Caco-2 (cell line): ENCODE measurements around the gene SLC16A8. TPM values are rescaled to one million over a fixed set of nuclear protein-coding genes. Genes with fewer than 3 reads are reported as not detected.

Experiments used
- BruUV-seq: library from RNA; stranded (reverse); fragments of 400-500 nt; replicated peaks from 2 replicates; lab custom pipeline; 2021; lab: Mats Ljungman, UMichigan
- CTCF ChIA-PET: fragments of 300-600 bp; sonication (Branson Sonifier 250); formaldehyde crosslinking; loops from one replicate; lab custom pipeline; 2022; ENCODE audit warnings: antibody characterized with exemption; lab: Charles Lee
- POLR2A ChIA-PET: fragments of 300-600 bp; sonication (Branson Sonifier 250); formaldehyde crosslinking; loops from one replicate; lab custom pipeline; 2022; ENCODE audit warnings: antibody characterized with exemption; lab: Charles Lee
- DNase-seq, 2 experiments: peaks; one replicate each; pipeline versions ENCODE4 v3.0.0 to v3.0.0-alpha.2; 2020 to 2022
- H3K27me3 ChIP-seq: replicated peaks from 2 replicates; pipeline ENCODE4 v1.6.0; 2011; ENCODE audit warnings: low read length; ENCODE audit not compliant: control insufficient read depth, insufficient read depth
- H3K36me3 ChIP-seq: 2 replicates; pipeline ENCODE4 v1.5.1; 2011; ENCODE audit warnings: low read length; ENCODE audit not compliant: control insufficient read depth, insufficient read depth
- H3K4me1 ChIP-seq: fragments of 250-450 bp; sonication (Bioruptor Pico); 2 replicates; pipeline ENCODE4 v1.5.1; 2020; ENCODE audit warnings: mild to moderate bottlenecking
- H3K4me3 ChIP-seq: 2 replicates; pipeline ENCODE4 v1.5.1; 2011; ENCODE audit warnings: low read depth, mild to moderate bottlenecking, control low read depth, low read length
- H3K9me3 ChIP-seq: fragments of 250-450 bp; sonication (Bioruptor Pico); 2 replicates; pipeline ENCODE4 v1.5.1; 2020; ENCODE audit warnings: mild to moderate bottlenecking, moderate library complexity
- H3K27ac Mint-ChIP-seq: one replicate; pipeline ENCODE4 v1.8.0; 2022; ENCODE audit warnings: mixed read lengths; ENCODE audit not compliant: unreplicated experiment
- H3K27me3 Mint-ChIP-seq: one replicate; pipeline ENCODE4 v1.8.0; 2022; ENCODE audit warnings: mixed read lengths; ENCODE audit not compliant: insufficient read depth, unreplicated experiment
- H3K36me3 Mint-ChIP-seq: one replicate; pipeline ENCODE4 v1.8.0; 2022; ENCODE audit warnings: mild to moderate bottlenecking, mixed read lengths; ENCODE audit not compliant: insufficient read depth, unreplicated experiment
- H3K4me1 Mint-ChIP-seq: one replicate; pipeline ENCODE4 v1.8.0; 2022; ENCODE audit warnings: low read depth, mixed read lengths; ENCODE audit not compliant: unreplicated experiment
- H3K4me3 Mint-ChIP-seq: one replicate; pipeline ENCODE4 v1.8.0; 2022; ENCODE audit warnings: mild to moderate bottlenecking, moderate library complexity, mixed read lengths; ENCODE audit not compliant: unreplicated experiment
- H3K9me3 Mint-ChIP-seq: one replicate; pipeline ENCODE4 v1.8.0; 2022; ENCODE audit warnings: mixed read lengths; ENCODE audit not compliant: unreplicated experiment
- CTCF ChIP-seq, 2 experiments: fragments of 200-600 bp in 1 of 2; IDR thresholded peaks; 1 replicate in 1 of 2; 2 replicates in 1 of 2; pipeline versions ENCODE4 v1.5.1 to v1.8.0; 2011 to 2022; ENCODE audit warnings: antibody characterized with exemption in 1 of 2, control low read depth in 1 of 2, inconsistent platforms in 1 of 2, low read depth in 1 of 2, low read length in 1 of 2, mild to moderate bottlenecking in 1 of 2, moderate library complexity in 1 of 2; ENCODE audit not compliant: insufficient read depth in 1 of 2, severe bottlenecking in 1 of 2, unreplicated experiment in 1 of 2
- intact Hi-C: fragments of 100-400 bp; cut with micrococcal nuclease; formaldehyde crosslinking; loops from one replicate; pipeline ENCODE4 v1.10.0; 2022; ENCODE audit not compliant: unreplicated experiment
- total RNA-seq: library from RNA; stranded (reverse); gene quantifications from 2 replicates; pipeline ENCODE4 v1.2.3, GENCODE V29; 2022

SLC16A8 gene
- total RNA-seq, 1 experiment from 2014 or later = not detected

- no peaks in the 10 kb centered on the region for H3K9me3 Mint-ChIP-seq
- ChIA-PET POLR2A (no interaction called here), CTCF (no interaction called here)
- H3K27me3 Mint-ChIP-seq = no peaks in the 10 kb centered on the region
- peaks cover 16% of the 10 kb centered on the region for H3K36me3 Mint-ChIP-seq
- no peak for DNase-seq
- H3K4me1 Mint-ChIP-seq = peaks cover 6% of the 10 kb centered on the region
- Histone ChIP-seq H3K4me1 (peaks cover 3% of the 10 kb centered on the region; the same call in 1 of the 2 replicates), H3K36me3 (peaks cover 1% of the 10 kb centered on the region), H3K27me3 (no peaks in the 10 kb centered on the region), H3K4me3 (no peak overlapping the region), H3K9me3 (no peaks in the 10 kb centered on the region)
- BruUV-seq = no TSS peak
- H3K27ac Mint-ChIP-seq = no peak overlapping the region
- no peak for TF ChIP-seq CTCF (IDR thresholded peaks at IDR 0.05; ENCODE audit: insufficient read depth in 1 of 2, low read depth in 1 of 2, low read length in 1 of 2, severe bottlenecking in 1 of 2, unreplicated experiment in 1 of 2)
- H3K4me3 Mint-ChIP-seq = no peak overlapping the region
- intact Hi-C loops = no loop called here
Observed at GRCh38 chr22:38087855-38088254, 3.9 kb upstream of the SLC16A8 start.

- no peak for TF ChIP-seq CTCF (IDR thresholded peaks at IDR 0.05; ENCODE audit: insufficient read depth in 1 of 2, low read depth in 1 of 2, low read length in 1 of 2, severe bottlenecking in 1 of 2, unreplicated experiment in 1 of 2)
- intact Hi-C loops = no loop called here
- Histone ChIP-seq H3K4me1 (peaks cover 3% of the 10 kb centered on the region; the same call in 1 of the 2 replicates), H3K36me3 (peaks cover 1% of the 10 kb centered on the region), H3K4me3 (no peak overlapping the region), H3K27me3 (no peaks in the 10 kb centered on the region), H3K9me3 (no peaks in the 10 kb centered on the region)
- H3K36me3 Mint-ChIP-seq = peaks cover 16% of the 10 kb centered on the region
- peaks cover 6% of the 10 kb centered on the region for H3K4me1 Mint-ChIP-seq
- H3K27me3 Mint-ChIP-seq = no peaks in the 10 kb centered on the region
- BruUV-seq = no TSS peak
- no peak overlapping the region for H3K27ac Mint-ChIP-seq
- POLR2A ChIA-PET = no interaction called here
- no peak overlapping the region for H3K4me3 Mint-ChIP-seq
- DNase-seq = no peak
- no peaks in the 10 kb centered on the region for H3K9me3 Mint-ChIP-seq
- CTCF ChIA-PET = no interaction called here
Observed at GRCh38 chr22:38086942-38087341, 3.0 kb upstream of the SLC16A8 start.

- Mint-ChIP-seq H3K27ac (no peak overlapping the region), H3K9me3 (no peaks in the 10 kb centered on the region), H3K4me3 (no peak overlapping the region), H3K27me3 (no peaks in the 10 kb centered on the region), H3K36me3 (peaks cover 16% of the 10 kb centered on the region), H3K4me1 (peaks cover 6% of the 10 kb centered on the region)
- Histone ChIP-seq H3K27me3 (no peaks in the 10 kb centered on the region), H3K4me3 (no peak overlapping the region), H3K36me3 (peaks cover 1% of the 10 kb centered on the region), H3K4me1 (peaks cover 3% of the 10 kb centered on the region; the same call in 1 of the 2 replicates), H3K9me3 (no peaks in the 10 kb centered on the region)
- CTCF ChIA-PET = no interaction called here
- no peak for DNase-seq
- POLR2A ChIA-PET = no interaction called here
- no peak for TF ChIP-seq CTCF (IDR thresholded peaks at IDR 0.05; ENCODE audit: insufficient read depth in 1 of 2, low read depth in 1 of 2, low read length in 1 of 2, severe bottlenecking in 1 of 2, unreplicated experiment in 1 of 2)
- BruUV-seq = no TSS peak
- intact Hi-C loops = no loop called here
Observed at GRCh38 chr22:38086001-38086845, 2.2 kb upstream of the SLC16A8 start.
